NCI-H2107 (cell line): ENCODE data around the gene BTBD9.
"Not testable (repeated sequence)": the region's sequence is repeated elsewhere in the genome, so short reads cannot be mapped to it uniquely, and the experiment has no call there.

Experiments
- DNase-seq: peaks from one replicate; lab custom pipeline; 2025; lab: John Stamatoyannopoulos, UW

BTBD9 gene

GRCh38 chr6:38432079-38432478 is 207.7 kb downstream of the BTBD9 start:
- DNase-seq: no peak

- no peak for DNase-seq
These were observed 210.2 kb downstream of the BTBD9 start for GRCh38 chr6:38429546-38429945.

GRCh38 chr6:38427492-38428210 is 212.1 kb downstream of the BTBD9 start:
- DNase-seq: no peak

GRCh38 chr6:38425788-38426488 is 213.8 kb downstream of the BTBD9 start:
- DNase-seq: not testable (repeated sequence)

GRCh38 chr6:38423746-38424145 is 216.0 kb downstream of the BTBD9 start:
- DNase-seq: no peak

GRCh38 chr6:38420207-38420606 is 219.5 kb downstream of the BTBD9 start:
- DNase-seq: no peak

GRCh38 chr6:38417521-38417920 is 222.2 kb downstream of the BTBD9 start:
- no peak for DNase-seq

GRCh38 chr6:38415231-38416005 is 224.3 kb downstream of the BTBD9 start:
- DNase-seq: no peak

- DNase-seq: no peak
These were observed 226.5 kb downstream of the BTBD9 start for GRCh38 chr6:38413102-38413800.

GRCh38 chr6:38407192-38407591 is 232.5 kb downstream of the BTBD9 start:
- no peak for DNase-seq

- DNase-seq: no peak
These were observed 233.6 kb downstream of the BTBD9 start for GRCh38 chr6:38406096-38406495.

GRCh38 chr6:38404900-38405556 is 234.7 kb downstream of the BTBD9 start:
- no peak for DNase-seq

GRCh38 chr6:38404355-38404754 is 235.4 kb downstream of the BTBD9 start:
- DNase-seq: no peak

- no peak for DNase-seq
These were observed 236.2 kb downstream of the BTBD9 start for GRCh38 chr6:38403548-38403947.

- DNase-seq: no peak
These were observed 239.0 kb downstream of the BTBD9 start for GRCh38 chr6:38400764-38401163.

GRCh38 chr6:38400101-38400500 is 239.6 kb downstream of the BTBD9 start:
- DNase-seq: no peak

- DNase-seq: no peak
These were observed 243.5 kb downstream of the BTBD9 start for GRCh38 chr6:38396209-38396608.

GRCh38 chr6:38393986-38394385 is 245.7 kb downstream of the BTBD9 start:
- DNase-seq: no peak

- no peak for DNase-seq
These were observed 247.8 kb downstream of the BTBD9 start for GRCh38 chr6:38391626-38392579.

- no peak for DNase-seq
These were observed 248.5 kb downstream of the BTBD9 start for GRCh38 chr6:38391206-38391605.

- no peak for DNase-seq
These were observed 249.9 kb downstream of the BTBD9 start for GRCh38 chr6:38389875-38390274.
